Omental fat pad (tissue), 4 donors: ENCODE data around the gene LRRN3. TPM values are rescaled to one million over a fixed set of nuclear protein-coding genes. Genes with fewer than 3 reads are reported as not detected.

Experiments
- ATAC-seq: fragments of 150-250 bp; one replicate; pipeline ENCODE4 v1.9.1; 2016; ENCODE audit warnings: mild to moderate bottlenecking, moderate library complexity; ENCODE audit not compliant: low FRiP score
- DNase-seq: peaks from one replicate; pipeline ENCODE4 v3.0.0-alpha.2; 2019; ENCODE audit warnings: low spot score
- total RNA-seq, 4 donors: library from RNA; depleted of rRNA; stranded (reverse); fragments of >200 nt; gene quantifications; one replicate each; pipeline ENCODE4 v1.1.0, GENCODE V29; 2016
- TF ChIP-seq, protein P1 (sequence below), 3 donors: fragments of 450-650 bp; IDR thresholded peaks; one replicate each; pipeline ENCODE4 v1.5.1; 2016 to 2017; ENCODE audit warnings: antibody characterized with exemption in 3 of 3, mild to moderate bottlenecking in 3 of 3, moderate library complexity in 2 of 3

Gene LRRN3
- total RNA-seq, 4 donors from 2014 or later, result 1.7 to 5.3 (median 2.7) TPM

DNA sequence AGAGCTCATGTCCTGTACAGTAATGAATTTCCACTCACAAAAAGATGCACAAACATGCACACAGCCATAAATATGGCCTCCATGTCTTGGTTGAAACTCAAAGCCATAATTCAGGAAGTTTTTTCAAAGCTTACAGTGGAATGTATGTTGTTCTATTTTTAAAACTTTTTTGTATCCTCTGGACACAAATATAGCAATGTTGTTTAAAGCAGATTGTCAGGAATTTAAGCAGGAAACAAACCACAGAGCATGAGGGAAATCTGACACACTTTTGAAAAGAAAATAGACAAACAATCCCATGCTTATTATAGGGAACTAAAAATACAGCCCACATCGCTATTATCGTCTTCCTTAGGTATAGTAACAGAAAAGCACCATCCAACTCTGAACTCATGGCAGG, 21.5 kb downstream of the LRRN3 start:
- TF ChIP-seq, protein P1, sequence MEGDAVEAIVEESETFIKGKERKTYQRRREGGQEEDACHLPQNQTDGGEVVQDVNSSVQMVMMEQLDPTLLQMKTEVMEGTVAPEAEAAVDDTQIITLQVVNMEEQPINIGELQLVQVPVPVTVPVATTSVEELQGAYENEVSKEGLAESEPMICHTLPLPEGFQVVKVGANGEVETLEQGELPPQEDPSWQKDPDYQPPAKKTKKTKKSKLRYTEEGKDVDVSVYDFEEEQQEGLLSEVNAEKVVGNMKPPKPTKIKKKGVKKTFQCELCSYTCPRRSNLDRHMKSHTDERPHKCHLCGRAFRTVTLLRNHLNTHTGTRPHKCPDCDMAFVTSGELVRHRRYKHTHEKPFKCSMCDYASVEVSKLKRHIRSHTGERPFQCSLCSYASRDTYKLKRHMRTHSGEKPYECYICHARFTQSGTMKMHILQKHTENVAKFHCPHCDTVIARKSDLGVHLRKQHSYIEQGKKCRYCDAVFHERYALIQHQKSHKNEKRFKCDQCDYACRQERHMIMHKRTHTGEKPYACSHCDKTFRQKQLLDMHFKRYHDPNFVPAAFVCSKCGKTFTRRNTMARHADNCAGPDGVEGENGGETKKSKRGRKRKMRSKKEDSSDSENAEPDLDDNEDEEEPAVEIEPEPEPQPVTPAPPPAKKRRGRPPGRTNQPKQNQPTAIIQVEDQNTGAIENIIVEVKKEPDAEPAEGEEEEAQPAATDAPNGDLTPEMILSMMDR (IDR thresholded peaks at IDR 0.05), result no peak
- ATAC-seq (no peak), DNase-seq (no peak)

DNA sequence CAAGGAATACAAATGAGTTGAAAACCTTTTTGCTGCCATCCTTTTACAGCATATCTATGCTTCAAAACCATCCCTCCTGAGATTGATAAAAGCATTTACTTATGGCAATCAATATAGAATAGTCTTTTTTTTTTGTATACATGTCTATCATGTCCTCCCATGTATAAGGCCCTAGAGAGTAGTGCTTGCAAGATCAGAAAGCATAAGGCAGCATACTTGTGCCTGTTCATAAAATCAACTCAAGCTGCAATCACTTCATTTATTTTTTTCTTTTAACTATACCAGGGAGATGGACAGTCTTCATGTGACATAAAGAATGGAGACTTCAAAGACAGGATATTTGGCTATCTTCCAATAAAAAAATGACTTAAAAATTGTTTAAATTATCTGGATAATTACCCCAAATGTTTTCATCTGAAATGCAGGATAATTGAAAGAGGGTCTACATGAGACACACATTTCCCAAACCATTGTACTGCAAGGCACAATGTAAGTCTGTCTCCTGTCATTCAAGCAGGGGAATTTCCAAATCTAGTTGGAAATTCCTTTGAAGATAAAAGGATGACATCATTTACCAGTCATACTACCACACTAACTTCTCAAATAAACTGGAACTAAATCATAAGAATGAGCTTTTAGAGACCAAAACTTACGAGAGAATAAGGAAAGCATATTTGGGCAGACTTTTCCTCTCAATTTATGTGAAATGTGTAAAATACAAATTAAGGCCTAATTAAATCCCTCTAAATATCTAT, 22.5 kb downstream of the LRRN3 start:
- peak; percentile 70 for ATAC-seq
- no peak for DNase-seq
- TF ChIP-seq, protein P1 (IDR thresholded peaks at IDR 0.05), result no peak

DNA sequence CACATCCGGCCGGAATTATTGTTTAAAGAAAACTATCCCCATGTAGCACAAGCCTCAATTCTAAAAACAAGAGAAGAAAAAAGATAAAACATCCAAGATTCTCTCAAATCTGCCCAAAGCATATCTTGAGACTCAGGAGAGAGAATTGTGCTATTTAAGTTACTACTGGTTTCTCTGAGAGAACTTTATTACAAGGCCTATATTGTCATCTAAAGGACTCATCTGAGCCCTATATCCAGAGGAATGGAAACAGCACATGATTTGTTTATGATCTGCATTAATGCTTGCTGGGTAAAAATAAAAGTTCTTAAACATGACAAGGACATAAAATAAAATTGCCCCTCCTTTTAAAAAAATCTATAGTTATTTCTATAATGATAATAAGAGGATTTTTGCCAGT, 25.0 kb downstream of the LRRN3 start:
- DNase-seq, result no peak
- TF ChIP-seq, protein P1 (IDR thresholded peaks at IDR 0.05), result no peak
- ATAC-seq, result no peak

DNA sequence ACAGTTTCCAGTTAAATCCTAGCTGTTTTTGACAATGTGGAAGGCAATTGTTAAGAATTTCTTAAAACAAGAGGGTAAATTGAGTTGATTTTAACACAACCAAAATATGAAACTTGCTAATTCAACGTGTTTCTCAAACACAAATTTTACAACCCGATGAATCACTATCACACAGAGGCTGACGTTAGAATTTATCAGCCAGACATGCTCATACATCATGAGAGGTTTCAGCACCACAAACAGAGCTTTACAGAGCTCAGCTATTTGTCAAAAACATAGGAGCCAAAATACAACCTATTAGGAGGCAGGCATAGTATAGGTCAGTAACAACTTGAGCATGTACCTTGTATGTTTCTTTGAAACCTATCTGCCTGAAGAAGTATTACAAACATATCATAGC, 36.1 kb downstream of the LRRN3 start:
- ATAC-seq, result no peak
- TF ChIP-seq, protein P1 (IDR thresholded peaks at IDR 0.05), result no peak
- DNase-seq, result no peak

DNA sequence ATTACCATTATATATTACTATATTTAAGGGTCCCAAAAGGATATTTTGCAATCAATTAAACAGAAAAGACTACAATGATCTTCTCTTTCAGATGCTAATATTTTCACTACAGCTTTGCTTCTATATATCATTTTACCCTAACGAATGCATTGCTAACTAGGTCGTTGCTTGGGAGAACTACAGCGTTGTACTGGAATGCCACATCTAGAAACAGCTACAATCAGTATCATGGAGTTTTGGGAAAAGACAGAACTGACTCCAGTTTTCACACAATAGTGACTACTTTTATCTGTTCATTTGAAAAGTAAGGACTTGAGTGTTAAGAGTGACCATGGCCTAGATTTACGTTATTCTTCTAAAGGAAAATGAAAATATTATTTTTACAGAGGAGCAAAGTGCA, 38.5 kb downstream of the LRRN3 start:
- DNase-seq, result no peak
- TF ChIP-seq, protein P1 (IDR thresholded peaks at IDR 0.05), result no peak
- ATAC-seq, result no peak

GRCh38 chr7:111132833-111133232, 41.9 kb downstream of the LRRN3 start:
- DNase-seq (no peak), ATAC-seq (no peak)
- TF ChIP-seq, protein P1 (IDR thresholded peaks at IDR 0.05), result no peak
